22Rv1 (cell line): ENCODE data around the gene OR6N2.

Experiments
- H3K27ac ChIP-seq: fragments of 450-650 bp; 2 replicates; pipeline ENCODE4 v1.5.1; 2017
- ZFX ChIP-seq: fragments of 450-650 bp; IDR thresholded peaks from 2 replicates; pipeline ENCODE4 v1.6.1; 2017; ENCODE audit warnings: antibody characterized with exemption, borderline replicate concordance
- TF ChIP-seq, protein P1 (sequence below): fragments of 450-650 bp; IDR thresholded peaks from 2 replicates; pipeline ENCODE4 v1.5.1; 2017; ENCODE audit warnings: mild to moderate bottlenecking

OR6N2 gene, protein sequence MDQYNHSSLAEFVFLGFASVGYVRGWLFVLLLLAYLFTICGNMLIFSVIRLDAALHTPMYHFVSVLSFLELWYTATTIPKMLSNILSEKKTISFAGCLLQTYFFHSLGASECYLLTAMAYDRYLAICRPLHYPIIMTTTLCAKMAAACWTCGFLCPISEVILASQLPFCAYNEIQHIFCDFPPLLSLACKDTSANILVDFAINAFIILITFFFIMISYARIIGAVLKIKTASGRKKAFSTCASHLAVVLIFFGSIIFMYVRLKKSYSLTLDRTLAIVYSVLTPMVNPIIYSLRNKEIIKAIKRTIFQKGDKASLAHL

DNA sequence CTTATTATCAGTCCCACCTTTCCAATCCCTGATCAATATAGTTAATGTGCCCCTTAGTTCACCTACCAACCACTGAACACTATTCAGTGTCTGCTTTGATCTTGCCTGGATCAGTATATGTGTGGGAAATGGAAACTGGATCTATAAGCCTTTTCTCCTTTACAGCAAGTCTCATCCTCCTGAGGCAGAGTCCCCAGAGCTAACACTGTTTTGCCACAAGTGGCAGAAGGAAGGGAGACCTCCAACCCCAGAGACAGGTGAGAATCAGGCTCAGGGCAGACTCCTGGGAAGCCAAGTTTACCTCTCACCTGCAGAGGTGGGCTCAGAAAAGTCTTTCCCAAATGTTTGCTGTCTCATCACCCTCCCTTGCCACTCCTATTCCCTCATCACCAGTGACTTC lies at the start of gene OR6N2:
Gene OR6N2, minus strand, starts transcription at position 101 of the 400 bp plus-strand sequence. CDS start 3,569 bp downstream, outside the sequence.
- H3K27ac ChIP-seq, result no peak within 1 kb of the TSS
- TF ChIP-seq, protein P1, sequence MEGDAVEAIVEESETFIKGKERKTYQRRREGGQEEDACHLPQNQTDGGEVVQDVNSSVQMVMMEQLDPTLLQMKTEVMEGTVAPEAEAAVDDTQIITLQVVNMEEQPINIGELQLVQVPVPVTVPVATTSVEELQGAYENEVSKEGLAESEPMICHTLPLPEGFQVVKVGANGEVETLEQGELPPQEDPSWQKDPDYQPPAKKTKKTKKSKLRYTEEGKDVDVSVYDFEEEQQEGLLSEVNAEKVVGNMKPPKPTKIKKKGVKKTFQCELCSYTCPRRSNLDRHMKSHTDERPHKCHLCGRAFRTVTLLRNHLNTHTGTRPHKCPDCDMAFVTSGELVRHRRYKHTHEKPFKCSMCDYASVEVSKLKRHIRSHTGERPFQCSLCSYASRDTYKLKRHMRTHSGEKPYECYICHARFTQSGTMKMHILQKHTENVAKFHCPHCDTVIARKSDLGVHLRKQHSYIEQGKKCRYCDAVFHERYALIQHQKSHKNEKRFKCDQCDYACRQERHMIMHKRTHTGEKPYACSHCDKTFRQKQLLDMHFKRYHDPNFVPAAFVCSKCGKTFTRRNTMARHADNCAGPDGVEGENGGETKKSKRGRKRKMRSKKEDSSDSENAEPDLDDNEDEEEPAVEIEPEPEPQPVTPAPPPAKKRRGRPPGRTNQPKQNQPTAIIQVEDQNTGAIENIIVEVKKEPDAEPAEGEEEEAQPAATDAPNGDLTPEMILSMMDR, result no peak
- no peak for TF ChIP-seq ZFX

DNA sequence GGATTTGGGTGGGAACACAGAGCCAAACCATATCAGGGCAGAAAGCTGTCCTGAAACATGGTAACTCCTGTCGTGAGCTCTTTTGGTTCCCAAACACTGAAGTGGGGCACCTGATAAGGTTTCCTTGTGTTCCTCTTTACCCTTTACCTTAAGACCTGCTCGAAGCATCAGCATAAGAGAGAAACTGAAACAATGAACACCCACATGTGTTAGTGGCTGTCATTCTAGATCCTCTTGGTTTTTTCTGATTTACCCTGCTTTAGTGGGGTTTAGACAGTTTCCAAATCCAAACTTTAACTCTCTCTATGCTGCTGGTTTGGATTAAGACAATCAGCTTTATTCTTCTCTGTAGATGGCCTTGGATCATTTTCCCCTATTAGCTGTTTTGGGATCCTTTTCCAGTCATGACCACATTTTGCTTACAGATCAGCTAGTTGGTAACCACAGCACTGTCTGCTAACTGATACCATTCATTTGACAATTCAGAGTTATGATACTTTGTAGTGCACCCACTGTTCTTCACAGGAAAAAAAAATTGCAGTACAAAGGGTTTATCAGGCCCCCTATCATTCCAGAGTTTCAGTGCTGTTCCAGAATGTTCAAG lies 49.2 kb upstream of the OR6N2 start:
- no peak overlapping the region for H3K27ac ChIP-seq
- TF ChIP-seq ZFX, result no peak
- TF ChIP-seq, protein P1, result no peak

DNA sequence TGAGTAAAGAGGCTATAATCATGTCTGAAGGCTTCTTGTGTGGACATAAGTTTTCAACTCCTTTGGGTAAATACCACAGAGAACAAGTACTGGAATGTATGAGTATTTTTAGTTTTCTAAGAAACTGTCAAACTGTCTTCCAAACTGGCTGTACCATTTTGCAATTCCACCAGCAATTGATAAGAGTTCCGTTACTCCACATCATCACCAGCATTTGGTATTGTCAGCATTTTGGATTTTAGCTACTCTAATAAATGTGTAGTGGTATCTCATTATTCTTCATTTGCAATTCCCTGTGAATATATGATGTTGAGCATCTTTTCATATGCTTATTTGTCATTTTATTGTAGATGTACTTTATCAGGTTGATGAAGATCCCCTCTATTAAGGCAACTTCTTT lies 40.7 kb upstream of the OR6N2 start:
- TF ChIP-seq ZFX, result no peak
- TF ChIP-seq, protein P1, result no peak
- no peak overlapping the region for H3K27ac ChIP-seq

DNA sequence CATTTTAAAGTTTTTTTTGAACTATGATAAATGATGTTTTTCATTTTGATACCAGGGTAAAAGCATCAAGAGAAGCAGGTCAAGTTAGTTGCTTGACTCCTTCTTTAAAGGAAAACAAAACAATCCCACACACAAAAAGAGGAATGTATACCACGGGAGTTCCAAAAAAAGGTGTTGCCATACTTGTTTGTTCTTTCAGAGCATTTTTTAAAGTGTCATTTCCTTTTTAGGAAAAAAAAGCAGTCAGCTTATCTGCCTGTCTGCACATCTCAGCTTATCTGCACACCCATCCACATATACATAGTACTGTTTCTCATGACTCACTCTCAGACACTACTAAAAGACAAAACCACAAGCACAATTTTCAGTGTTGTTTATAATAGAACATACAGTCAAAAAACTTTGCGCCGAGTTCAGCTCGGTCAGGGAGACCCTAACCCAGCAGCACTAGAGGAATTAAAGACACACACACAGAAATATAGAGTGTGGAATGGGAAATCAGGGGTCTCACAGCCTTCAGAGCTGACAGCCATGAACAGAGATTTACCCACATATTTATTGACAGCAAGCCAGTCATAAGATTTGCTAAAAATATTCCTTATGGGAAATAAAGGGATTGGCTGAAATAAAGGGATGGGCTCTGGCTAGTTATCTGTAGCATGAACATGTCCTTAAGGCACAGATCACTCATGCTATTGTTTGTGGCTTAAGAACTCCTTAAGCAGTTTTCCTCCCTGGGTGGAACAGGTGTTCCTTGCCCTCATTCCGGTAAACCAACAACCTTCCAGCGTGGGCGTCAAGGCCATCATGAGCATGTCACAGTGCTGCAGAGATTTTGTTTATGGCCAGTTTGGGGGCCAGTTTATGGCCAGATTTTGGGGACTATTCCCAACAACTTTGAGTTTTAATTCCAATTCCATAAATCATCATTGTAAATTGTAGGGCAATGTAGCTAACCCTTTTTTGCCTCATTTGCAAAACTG lies 38.7 kb upstream of the OR6N2 start:
- no peak overlapping the region for H3K27ac ChIP-seq
- TF ChIP-seq, protein P1, result no peak
- TF ChIP-seq ZFX, result no peak

DNA sequence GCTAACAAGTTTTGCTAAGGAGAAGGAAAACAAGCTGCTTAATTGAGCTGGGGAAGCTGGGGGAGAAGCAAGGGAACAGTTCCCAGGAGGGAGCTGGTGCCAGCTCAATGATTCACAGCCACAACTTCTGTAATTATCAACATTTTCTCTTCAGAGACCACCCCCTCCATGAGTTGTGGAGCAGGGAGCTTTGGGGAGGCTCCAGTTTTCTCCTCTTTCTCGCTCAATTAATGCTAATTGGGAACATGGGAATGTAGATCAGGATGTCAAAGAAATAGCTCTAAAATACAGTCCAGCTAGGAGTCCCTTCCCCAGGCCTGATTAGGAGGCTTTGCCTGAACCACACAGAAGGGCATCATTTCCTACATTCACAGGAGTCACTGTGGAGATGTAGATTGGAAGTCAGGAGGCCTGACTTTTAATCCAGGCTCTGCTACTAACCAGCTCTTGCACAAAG lies 38.0 kb upstream of the OR6N2 start:
- H3K27ac ChIP-seq, result no peak overlapping the region
- TF ChIP-seq, protein P1, result no peak
- no peak for TF ChIP-seq ZFX

DNA sequence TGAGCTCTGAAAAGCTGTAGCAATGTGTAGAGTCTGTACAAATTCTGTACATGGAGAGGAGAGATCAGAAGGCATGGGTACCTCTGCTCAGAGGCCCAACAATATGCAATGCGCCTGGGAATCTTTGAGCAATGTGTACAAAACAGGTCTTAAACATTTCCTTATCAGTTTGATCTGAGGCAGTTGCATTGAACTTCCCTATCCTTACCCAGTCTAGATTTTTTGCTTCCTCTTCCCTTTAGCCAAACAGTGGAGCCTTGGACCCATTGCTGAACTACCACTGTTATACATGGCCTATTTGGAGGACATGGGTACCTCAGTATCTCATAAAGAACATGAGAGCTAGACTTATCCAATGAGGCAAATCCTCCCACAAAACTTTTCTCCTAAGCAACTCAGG lies 37.6 kb upstream of the OR6N2 start:
- TF ChIP-seq ZFX, result no peak
- TF ChIP-seq, protein P1, result no peak
- H3K27ac ChIP-seq, result no peak overlapping the region
